Measurements from ENCODE around the gene TEK.

DNA sequence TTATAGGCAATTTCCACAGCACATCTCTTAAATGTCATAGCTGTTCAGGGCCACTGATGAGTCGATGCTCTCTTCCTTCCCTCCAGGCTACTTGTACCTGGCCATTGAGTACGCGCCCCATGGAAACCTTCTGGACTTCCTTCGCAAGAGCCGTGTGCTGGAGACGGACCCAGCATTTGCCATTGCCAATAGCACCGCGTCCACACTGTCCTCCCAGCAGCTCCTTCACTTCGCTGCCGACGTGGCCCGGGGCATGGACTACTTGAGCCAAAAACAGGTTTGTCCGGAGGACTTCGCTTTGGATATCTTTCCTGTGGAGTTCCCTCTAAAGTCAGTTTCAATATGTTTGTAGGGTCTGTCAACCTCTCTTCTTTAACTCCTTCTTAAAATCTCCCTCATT is 103.6 kb downstream of the TEK start:
- TF ChIP-seq, protein P1, sequence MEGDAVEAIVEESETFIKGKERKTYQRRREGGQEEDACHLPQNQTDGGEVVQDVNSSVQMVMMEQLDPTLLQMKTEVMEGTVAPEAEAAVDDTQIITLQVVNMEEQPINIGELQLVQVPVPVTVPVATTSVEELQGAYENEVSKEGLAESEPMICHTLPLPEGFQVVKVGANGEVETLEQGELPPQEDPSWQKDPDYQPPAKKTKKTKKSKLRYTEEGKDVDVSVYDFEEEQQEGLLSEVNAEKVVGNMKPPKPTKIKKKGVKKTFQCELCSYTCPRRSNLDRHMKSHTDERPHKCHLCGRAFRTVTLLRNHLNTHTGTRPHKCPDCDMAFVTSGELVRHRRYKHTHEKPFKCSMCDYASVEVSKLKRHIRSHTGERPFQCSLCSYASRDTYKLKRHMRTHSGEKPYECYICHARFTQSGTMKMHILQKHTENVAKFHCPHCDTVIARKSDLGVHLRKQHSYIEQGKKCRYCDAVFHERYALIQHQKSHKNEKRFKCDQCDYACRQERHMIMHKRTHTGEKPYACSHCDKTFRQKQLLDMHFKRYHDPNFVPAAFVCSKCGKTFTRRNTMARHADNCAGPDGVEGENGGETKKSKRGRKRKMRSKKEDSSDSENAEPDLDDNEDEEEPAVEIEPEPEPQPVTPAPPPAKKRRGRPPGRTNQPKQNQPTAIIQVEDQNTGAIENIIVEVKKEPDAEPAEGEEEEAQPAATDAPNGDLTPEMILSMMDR (conservative IDR thresholded peaks at IDR 0.05), result no peak
- TF ChIP-seq EZH2 (IDR thresholded peaks at IDR 0.05; ENCODE audit: low read depth), result no peak

All from PC-9 (cell line).